ENCODE measurements around the gene GCHFR.

The GCHFR gene

GRCh38 chr15:40722354-40722753 is 41.5 kb upstream of the GCHFR start:
- Histone ChIP-seq H3K4me3 (ENCODE audit: low read length) (no peak overlapping the region), H3K9me3 (ENCODE audit: insufficient read depth, low read length) (no peaks in the 10 kb centered on the region), H3K4me1 (ENCODE audit: low read length) (no peaks in the 10 kb centered on the region), H3K4me2 (ENCODE audit: low read length) (no peak overlapping the region), H3K79me2 (ENCODE audit: low read length) (no peaks in the 10 kb centered on the region), H2AFZ (ENCODE audit: low read depth, low read length) (no peak overlapping the region), H3K27ac (ENCODE audit: low read length) (no peak overlapping the region), H3K9ac (ENCODE audit: low read length) (no peak overlapping the region), H3K27me3 (ENCODE audit: low read depth, low read length) (no peaks in the 10 kb centered on the region), H3K36me3 (replicated peaks; ENCODE audit: low read depth, low read length) (peaks cover 22% of the 10 kb centered on the region), H4K20me1 (ENCODE audit: insufficient read depth, low read length) (no peaks in the 10 kb centered on the region)
- no peak for TF ChIP-seq CTCF (IDR thresholded peaks at IDR 0.05; ENCODE audit: low read depth, low read length)
- TF ChIP-seq EZH2phosphoT487 (IDR thresholded peaks at IDR 0.05; ENCODE audit: low read depth): no peak

GRCh38 chr15:40722934-40723333 is 40.9 kb upstream of the GCHFR start:
- H3K9me3 ChIP-seq (ENCODE audit: insufficient read depth, low read length): no peaks in the 10 kb centered on the region
- no peak overlapping the region for H3K27ac ChIP-seq (ENCODE audit: low read length)
- H3K79me2 ChIP-seq (ENCODE audit: low read length): no peaks in the 10 kb centered on the region
- no peak overlapping the region for H3K9ac ChIP-seq (ENCODE audit: low read length)
- no peaks in the 10 kb centered on the region for H3K27me3 ChIP-seq (ENCODE audit: low read depth, low read length)
- H3K4me1 ChIP-seq (ENCODE audit: low read length): no peaks in the 10 kb centered on the region
- H2AFZ ChIP-seq (ENCODE audit: low read depth, low read length): no peak overlapping the region
- no peak overlapping the region for H3K4me3 ChIP-seq (ENCODE audit: low read length)
- TF ChIP-seq CTCF (IDR thresholded peaks at IDR 0.05; ENCODE audit: low read depth, low read length): no peak
- no peak for TF ChIP-seq EZH2phosphoT487 (IDR thresholded peaks at IDR 0.05; ENCODE audit: low read depth)
- no peak overlapping the region for H3K4me2 ChIP-seq (ENCODE audit: low read length)
- H3K36me3 ChIP-seq (replicated peaks; ENCODE audit: low read depth, low read length): peaks cover 19% of the 10 kb centered on the region
- H4K20me1 ChIP-seq (ENCODE audit: insufficient read depth, low read length): no peaks in the 10 kb centered on the region

DNA sequence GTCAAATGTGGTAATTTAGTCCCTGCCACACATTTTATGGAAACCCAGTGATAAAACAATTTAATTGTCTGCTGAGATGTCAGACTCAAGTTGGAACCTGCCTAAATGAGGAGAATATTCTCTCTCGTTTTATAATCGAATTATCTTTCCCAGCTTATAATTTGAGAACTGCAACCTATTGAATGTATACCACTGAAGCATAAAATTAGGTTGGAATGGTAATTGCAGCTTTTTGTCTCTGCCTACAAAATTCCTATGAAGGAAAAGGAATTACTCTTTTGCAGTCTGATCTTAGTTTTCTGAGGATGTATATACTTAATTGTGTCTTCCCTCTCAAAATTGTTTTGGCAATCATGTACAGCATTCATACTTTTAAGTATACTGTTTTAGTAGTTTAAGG is 39.9 kb upstream of the GCHFR start:
- Histone ChIP-seq H3K4me2 (ENCODE audit: low read length) (no peak overlapping the region), H3K27ac (ENCODE audit: low read length) (no peak overlapping the region), H2AFZ (ENCODE audit: low read depth, low read length) (no peak overlapping the region), H3K9me3 (ENCODE audit: insufficient read depth, low read length) (no peaks in the 10 kb centered on the region), H3K4me1 (ENCODE audit: low read length) (no peaks in the 10 kb centered on the region), H3K36me3 (replicated peaks; ENCODE audit: low read depth, low read length) (peaks cover 17% of the 10 kb centered on the region), H4K20me1 (ENCODE audit: insufficient read depth, low read length) (no peaks in the 10 kb centered on the region), H3K79me2 (ENCODE audit: low read length) (no peaks in the 10 kb centered on the region), H3K4me3 (ENCODE audit: low read length) (no peak overlapping the region), H3K9ac (ENCODE audit: low read length) (no peak overlapping the region), H3K27me3 (ENCODE audit: low read depth, low read length) (no peaks in the 10 kb centered on the region)
- TF ChIP-seq CTCF (IDR thresholded peaks at IDR 0.05; ENCODE audit: low read depth, low read length) (no peak), EZH2phosphoT487 (IDR thresholded peaks at IDR 0.05; ENCODE audit: low read depth) (no peak)

DNA sequence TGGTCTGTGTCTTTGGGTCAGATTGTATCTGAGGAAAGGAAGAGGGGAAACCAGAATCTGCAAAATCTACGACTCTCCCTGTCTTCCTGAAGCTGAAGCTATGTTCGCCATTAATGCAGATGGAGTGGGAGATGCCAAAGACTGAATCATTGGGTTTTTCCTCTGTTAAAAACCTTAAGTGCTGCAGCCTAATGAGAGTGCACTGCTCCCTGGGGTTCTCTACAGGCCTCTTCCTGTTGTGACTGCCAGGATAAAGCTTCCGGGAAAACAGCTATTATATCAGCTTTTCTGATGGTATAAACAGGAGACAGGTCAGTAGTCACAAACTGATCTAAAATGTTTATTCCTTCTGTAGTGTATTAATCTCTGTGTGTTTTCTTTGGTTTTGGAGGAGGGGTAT is 32.8 kb upstream of the GCHFR start:
- Histone ChIP-seq H3K36me3 (replicated peaks; ENCODE audit: low read depth, low read length) (peaks cover 39% of the 10 kb centered on the region), H2AFZ (ENCODE audit: low read depth, low read length) (no peak overlapping the region), H3K9ac (ENCODE audit: low read length) (no peak overlapping the region), H3K9me3 (ENCODE audit: insufficient read depth, low read length) (no peaks in the 10 kb centered on the region), H3K4me1 (ENCODE audit: low read length) (no peaks in the 10 kb centered on the region), H3K27me3 (ENCODE audit: low read depth, low read length) (no peaks in the 10 kb centered on the region), H3K4me2 (ENCODE audit: low read length) (no peak overlapping the region), H4K20me1 (ENCODE audit: insufficient read depth, low read length) (no peaks in the 10 kb centered on the region), H3K27ac (ENCODE audit: low read length) (no peak overlapping the region), H3K4me3 (ENCODE audit: low read length) (no peak overlapping the region), H3K79me2 (ENCODE audit: low read length) (no peaks in the 10 kb centered on the region)
- no peak for TF ChIP-seq CTCF (IDR thresholded peaks at IDR 0.05; ENCODE audit: low read depth, low read length)
- TF ChIP-seq EZH2phosphoT487 (IDR thresholded peaks at IDR 0.05; ENCODE audit: low read depth): no peak

Data from OCI-LY3 (cell line).